T-helper 1 cell (primary cell): ENCODE results near the gene TIMP2.

Experiments
- DNase-seq, 5 donors: peaks; one replicate each; pipeline ENCODE4 v3.0.0-alpha.2; 2012 to 2020

TIMP2 gene

GRCh38 chr17:78865682-78866390 lies 59.4 kb downstream of the TIMP2 start:
- DNase-seq = peak in 4 of 5 donors; percentile 29 to 56 (median 46)

- DNase-seq = no peak
These were observed 61.1 kb downstream of the TIMP2 start for GRCh38 chr17:78864117-78864516.

GRCh38 chr17:78862073-78863023 lies 62.8 kb downstream of the TIMP2 start:
- no peak for DNase-seq

GRCh38 chr17:78861229-78861628 lies 64.0 kb downstream of the TIMP2 start:
- DNase-seq = no peak

- no peak for DNase-seq
These were observed 66.1 kb downstream of the TIMP2 start for GRCh38 chr17:78859051-78859450.

- DNase-seq = no peak
These were observed 67.9 kb downstream of the TIMP2 start for GRCh38 chr17:78857266-78857665.

- no peak for DNase-seq
These were observed 69.5 kb downstream of the TIMP2 start for GRCh38 chr17:78855561-78856165.

- no peak for DNase-seq
These were observed 70.7 kb downstream of the TIMP2 start for GRCh38 chr17:78854508-78854907.

GRCh38 chr17:78853926-78854394 lies 71.2 kb downstream of the TIMP2 start:
- no peak for DNase-seq

- DNase-seq = no peak
These were observed 72.5 kb downstream of the TIMP2 start for GRCh38 chr17:78852709-78853121.

GRCh38 chr17:78849026-78849425 lies 76.2 kb downstream of the TIMP2 start:
- no peak for DNase-seq

- DNase-seq = no peak
These were observed 78.1 kb downstream of the TIMP2 start for GRCh38 chr17:78847052-78847451.

GRCh38 chr17:78844301-78845005 lies 80.7 kb downstream of the TIMP2 start:
- DNase-seq = peak in 1 of 5 donors; percentile 28

GRCh38 chr17:78842881-78843565 lies 82.2 kb downstream of the TIMP2 start:
- peak; percentile 26 to 76 (median 53) for DNase-seq

GRCh38 chr17:78840780-78841611 lies 84.2 kb downstream of the TIMP2 start, which contains the start of gene USP36:
Gene USP36, minus strand, starts transcription at chr17:78840814. Its CDS starts 4,451 bp downstream, at chr17:78836363.
- peak; percentile 99 to 100 (median 100) for DNase-seq

- DNase-seq = no peak
These were observed 84.7 kb downstream of the TIMP2 start for GRCh38 chr17:78840530-78840779.

GRCh38 chr17:78839762-78840529 lies 85.2 kb downstream of the TIMP2 start:
- DNase-seq = peak; percentile 20 to 49 (median 41)

GRCh38 chr17:78839235-78839761 lies 85.9 kb downstream of the TIMP2 start:
- peak in 1 of 5 donors; percentile 40 for DNase-seq

- DNase-seq = no peak
These were observed 86.6 kb downstream of the TIMP2 start for GRCh38 chr17:78838574-78839005.
